HepG2 (cell line): ENCODE measurements around the gene TGFBR1. TPM values are rescaled to one million over a fixed set of nuclear protein-coding genes. Genes with fewer than 3 reads are reported as not detected.

Experiments used
- ATAC-seq: fragments of 200-7000 bp; cut with Tn5 transposase; 3 replicates; pipeline ENCODE4 v1.9.1; 2020; ENCODE audit warnings: mild to moderate bottlenecking, moderate library complexity
- BruUV-seq: library from RNA; stranded (reverse); fragments of 400-500 nt; replicated peaks from 2 replicates; lab custom pipeline; 2021; lab: Mats Ljungman, UMichigan
- CTCF ChIA-PET: fragments of 300-600 bp; formaldehyde crosslinking; extraction: SDS; loops from one replicate; lab custom pipeline; 2021; ENCODE audit warnings: low total read pairs, inconsistent platforms, low intra/inter-chr PET ratio; lab: Yijun Ruan, JAX
- POLR2A ChIA-PET: fragments of 350-600 bp; sonication (Branson Sonifier 250); formaldehyde crosslinking; loops from one replicate; lab custom pipeline; 2020; ENCODE audit warnings: antibody characterized with exemption, inconsistent platforms; lab: Yijun Ruan, JAX
- DNase-seq: peaks from one replicate; pipeline ENCODE4 v3.0.0-alpha.2; 2015; ENCODE audit warnings: low spot score
- FAIRE-seq: peaks from 3 replicates; lab custom pipeline; 2011; peaks lifted over from hg19 to GRCh38; lab: Jason Lieb, UNC
- H2AFZ ChIP-seq: one replicate; pipeline ENCODE4 v1.6.1; 2011; ENCODE audit warnings: low read length, inconsistent platforms
- H3K27ac ChIP-seq: fragments of 300-600 bp; 3 replicates; pipeline ENCODE4 v1.8.0; 2011; ENCODE audit warnings: mixed run types, mild to moderate bottlenecking, mixed read lengths, low read length, inconsistent platforms; ENCODE audit not compliant: insufficient read depth; ENCODE audit errors: extremely low read length
- H3K27me3 ChIP-seq, 2 experiments: fragments of 200-600 bp in 1 of 2; 2 replicates in 1 of 2; 3 replicates in 1 of 2; pipeline versions ENCODE4 v1.6.0 to v1.8.0; 2011; ENCODE audit warnings: low read length in 2 of 2, mild to moderate bottlenecking in 2 of 2, moderate library complexity in 2 of 2, inconsistent platforms in 1 of 2; ENCODE audit not compliant: insufficient read depth in 2 of 2, control insufficient read depth in 1 of 2
- H3K36me3 ChIP-seq, 2 experiments: fragments of 200-600 bp in 1 of 2; replicated peaks in 1 of 2; 2 replicates in 1 of 2; 3 replicates in 1 of 2; pipeline versions ENCODE4 v1.5.1 to v1.8.0; 2011; ENCODE audit warnings: low read length in 2 of 2, inconsistent platforms in 1 of 2; ENCODE audit not compliant: insufficient read depth in 2 of 2, control insufficient read depth in 1 of 2
- H3K4me1 ChIP-seq: 2 replicates; pipeline ENCODE4 v1.5.1; 2012; ENCODE audit warnings: low read length, inconsistent platforms; ENCODE audit not compliant: insufficient read depth
- H3K4me2 ChIP-seq: 2 replicates; pipeline ENCODE4 v1.6.0; 2011; ENCODE audit warnings: low read depth, low read length, inconsistent platforms
- H3K4me3 ChIP-seq, 3 experiments: fragments of 200-600 bp in 1 of 3; sonication (generic), shearing (Covaris generic) in 1 of 3; replicated peaks in 1 of 3; 2 replicates each; pipeline ENCODE4 v1.5.1; 2011 to 2016; ENCODE audit warnings: low read length in 3 of 3, inconsistent platforms in 2 of 3, low read depth in 2 of 3, mild to moderate bottlenecking in 2 of 3, control low read depth in 1 of 3, mixed read lengths in 1 of 3; ENCODE audit not compliant: insufficient read depth in 1 of 3
- H3K79me2 ChIP-seq: one replicate; pipeline ENCODE4 v1.6.1; 2011; ENCODE audit warnings: low read length, inconsistent platforms; ENCODE audit not compliant: insufficient read depth
- H3K9ac ChIP-seq: 2 replicates; pipeline ENCODE4 v1.6.0; 2011; ENCODE audit warnings: mild to moderate bottlenecking, low read depth, low read length, inconsistent platforms; ENCODE audit not compliant: insufficient read depth
- H3K9me3 ChIP-seq: 2 replicates; pipeline ENCODE4 v1.5.1; 2012; ENCODE audit warnings: mild to moderate bottlenecking, low read length
- H4K20me1 ChIP-seq: 2 replicates; pipeline ENCODE4 v1.6.0; 2011; ENCODE audit warnings: inconsistent platforms, mild to moderate bottlenecking, low read length, moderate library complexity; ENCODE audit not compliant: insufficient read depth
- CHCHD3 ChIP-seq: sonication (generic); formaldehyde crosslinking; IDR thresholded peaks from 2 replicates; pipeline ENCODE4 v1.8.0; 2022; ENCODE audit warnings: mild to moderate bottlenecking, missing genetic modification reagents, moderate library complexity
- DDIT3 ChIP-seq: sonication (generic); formaldehyde crosslinking; IDR thresholded peaks from 2 replicates; pipeline ENCODE4 v1.4.0; 2020; ENCODE audit warnings: mild to moderate bottlenecking, missing genetic modification reagents
- HMGXB3 ChIP-seq: sonication (generic); formaldehyde crosslinking; IDR thresholded peaks from 2 replicates; pipeline ENCODE4 v1.4.0; 2020; ENCODE audit warnings: missing genetic modification reagents, borderline replicate concordance
- POLR2AphosphoS5 ChIP-seq: IDR thresholded peaks from 2 replicates; pipeline ENCODE4 v1.6.1; 2012; ENCODE audit warnings: low read depth, low read length
- RFX3 ChIP-seq: IDR thresholded peaks from 2 replicates; pipeline ENCODE4 v1.6.1; 2016; ENCODE audit warnings: missing biosample characterization, missing genetic modification reagents
- YEATS4 ChIP-seq: sonication (generic); formaldehyde crosslinking; IDR thresholded peaks from 2 replicates; pipeline ENCODE4 v1.4.0; 2020; ENCODE audit warnings: missing genetic modification reagents, borderline replicate concordance
- ZFP36L1 ChIP-seq: sonication (generic); formaldehyde crosslinking; IDR thresholded peaks from 2 replicates; pipeline ENCODE4 v1.8.0; 2022; ENCODE audit warnings: mild to moderate bottlenecking, missing genetic modification reagents, moderate library complexity
- ZFX ChIP-seq: sonication (generic); formaldehyde crosslinking; IDR thresholded peaks from 2 replicates; pipeline ENCODE4 v1.4.0; 2020; ENCODE audit warnings: mild to moderate bottlenecking, low read depth, missing genetic modification reagents, moderate library complexity
- ZNF296 ChIP-seq: sonication (generic); formaldehyde crosslinking; conservative IDR thresholded peaks from 2 replicates; pipeline ENCODE4 v1.5.0; 2020; ENCODE audit warnings: mild to moderate bottlenecking, missing genetic modification reagents
- ZNF776 ChIP-seq: sonication (generic); formaldehyde crosslinking; IDR thresholded peaks from 2 replicates; pipeline ENCODE4 v1.4.0; 2020; ENCODE audit warnings: mild to moderate bottlenecking, missing genetic modification reagents
- ZSCAN12 ChIP-seq: sonication (generic); formaldehyde crosslinking; IDR thresholded peaks from 2 replicates; pipeline ENCODE4 v1.9.0; 2021; ENCODE audit warnings: mild to moderate bottlenecking, missing genetic modification reagents
- WGBS: methylation state at CpG from one replicate; pipeline ENCODE4 v1.1.6; 2017; ENCODE audit warnings: low lambda C conversion rate; 5-methylcytosine and 5-hydroxymethylcytosine counted together
- in situ Hi-C: cut with HindIII; loops from 2 replicates; pipeline ENCODE4 v1.10.0; 2017; ENCODE audit warnings: low pct_unique_long_range_greater_than_20kb; ENCODE audit not compliant: extremely low pct_ligation_motif_present
- intact Hi-C: fragments of 100-400 bp; cut with micrococcal nuclease; formaldehyde crosslinking; loops from one replicate; pipeline ENCODE4 v1.10.0; 2022; ENCODE audit not compliant: unreplicated experiment
- polyA plus RNA-seq, 8 experiments: library from polyadenylated mRNA; depleted of rRNA in 3 of 8; stranded (reverse) in 7 of 8; unstranded in 1 of 8; fragments of >200 nt; fragmentation: Illumina TruSeq in 4 of 8; extraction: Trizol in 4 of 8; gene quantifications; 2 replicates each; pipeline versions ENCODE4 v1.2.1 to v1.2.3, GENCODE V29; 2011 to 2016; ENCODE audit warnings: low read depth in 4 of 8, missing spikeins in 1 of 8, mixed read lengths in 1 of 8; ENCODE audit not compliant: insufficient read depth in 1 of 8
- total RNA-seq, 5 experiments: library from RNA; depleted of rRNA; stranded (reverse); fragments of >200 nt; fragmentation: Illumina TruSeq; extraction: Trizol; gene quantifications; 2 replicates each; pipeline ENCODE4 v1.2.3, GENCODE V29; 2016; ENCODE audit warnings: low read depth in 1 of 5
- TF ChIP-seq, protein P1 (sequence below): IDR thresholded peaks from 2 replicates; pipeline ENCODE4 v1.6.1; 2016; ENCODE audit warnings: low read depth, control low read depth
- TF ChIP-seq, protein P2 (sequence below): sonication (generic); formaldehyde crosslinking; IDR thresholded peaks from 2 replicates; pipeline ENCODE4 v1.4.0; 2020; ENCODE audit warnings: mild to moderate bottlenecking, missing genetic modification reagents

Gene TGFBR1
- total and polyA plus RNA-seq, 2 of the 13 experiments (the other 11 are each of a cell fraction or from before 2014, with no cell fraction given): 16.8 to 23.9 TPM

DNA sequence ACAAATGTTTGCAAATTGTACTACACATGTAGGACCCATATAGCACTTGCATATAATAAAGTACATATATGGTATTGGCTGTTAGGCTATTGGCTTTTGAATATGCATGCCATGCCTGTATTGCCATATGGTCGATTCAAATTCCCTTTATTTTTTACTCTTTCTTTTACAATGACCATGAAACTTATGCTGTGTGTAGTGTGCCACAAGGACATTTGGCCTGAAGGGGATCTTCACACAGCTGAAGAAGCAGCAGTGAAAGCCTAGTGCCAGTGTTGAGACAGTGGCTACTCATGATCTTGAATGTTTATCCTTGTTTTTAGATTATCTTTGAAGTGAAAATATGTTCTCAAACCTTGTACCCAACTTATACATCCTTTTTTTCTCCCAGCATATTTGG is 20.5 kb downstream of the TGFBR1 start (continued):
- TF ChIP-seq, protein P1, sequence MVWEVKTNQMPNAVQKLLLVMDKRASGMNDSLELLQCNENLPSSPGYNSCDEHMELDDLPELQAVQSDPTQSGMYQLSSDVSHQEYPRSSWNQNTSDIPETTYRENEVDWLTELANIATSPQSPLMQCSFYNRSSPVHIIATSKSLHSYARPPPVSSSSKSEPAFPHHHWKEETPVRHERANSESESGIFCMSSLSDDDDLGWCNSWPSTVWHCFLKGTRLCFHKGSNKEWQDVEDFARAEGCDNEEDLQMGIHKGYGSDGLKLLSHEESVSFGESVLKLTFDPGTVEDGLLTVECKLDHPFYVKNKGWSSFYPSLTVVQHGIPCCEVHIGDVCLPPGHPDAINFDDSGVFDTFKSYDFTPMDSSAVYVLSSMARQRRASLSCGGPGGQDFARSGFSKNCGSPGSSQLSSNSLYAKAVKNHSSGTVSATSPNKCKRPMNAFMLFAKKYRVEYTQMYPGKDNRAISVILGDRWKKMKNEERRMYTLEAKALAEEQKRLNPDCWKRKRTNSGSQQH (CRISPR knock-in tag): no peak

DNA sequence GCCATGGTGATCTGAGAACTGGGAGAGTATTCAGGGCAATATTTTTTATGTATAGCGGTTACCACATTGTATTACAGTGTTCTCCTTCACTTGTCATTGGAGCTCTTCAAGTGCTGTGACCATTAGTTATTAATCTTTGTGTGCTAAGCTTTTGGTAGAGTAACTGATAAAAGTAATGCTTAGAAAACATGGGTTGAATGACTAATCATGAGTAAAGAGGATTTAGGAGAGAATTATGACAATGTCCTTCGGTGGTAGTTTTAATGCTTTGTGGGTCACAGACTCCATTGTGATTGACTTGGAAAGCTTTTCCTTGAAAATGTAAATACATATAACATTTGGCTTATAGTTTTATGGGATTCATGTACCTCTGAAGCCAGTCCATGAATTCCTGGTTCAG is 21.4 kb downstream of the TGFBR1 start:
- ATAC-seq: no peak
- Histone ChIP-seq H3K79me2 (peaks cover 3% of the 10 kb centered on the region), H4K20me1 (no peaks in the 10 kb centered on the region), H3K36me3 (no peaks in the 10 kb centered on the region), H3K4me3 (no peak overlapping the region), H2AFZ (no peak overlapping the region), H3K27ac (no peak overlapping the region), H3K9ac (no peak overlapping the region), H3K9me3 (no peaks in the 10 kb centered on the region), H3K27me3 (no peaks in the 10 kb centered on the region), H3K4me2 (no peak overlapping the region), H3K4me1 (no peaks in the 10 kb centered on the region)
- intact Hi-C loops (no loop called here), in situ Hi-C loops (no loop called here)
- TF ChIP-seq ZNF776 (no peak), ZNF296 (no peak), CHCHD3 (CRISPR knock-in tag) (no peak), ZFX (no peak), YEATS4 (CRISPR knock-in tag) (no peak), POLR2AphosphoS5 (no peak), RFX3 (CRISPR knock-in tag) (no peak), ZFP36L1 (CRISPR knock-in tag) (no peak), DDIT3 (CRISPR knock-in tag) (no peak), ZSCAN12 (CRISPR knock-in tag) (no peak), HMGXB3 (CRISPR knock-in tag) (no peak)
- TF ChIP-seq, protein P2, sequence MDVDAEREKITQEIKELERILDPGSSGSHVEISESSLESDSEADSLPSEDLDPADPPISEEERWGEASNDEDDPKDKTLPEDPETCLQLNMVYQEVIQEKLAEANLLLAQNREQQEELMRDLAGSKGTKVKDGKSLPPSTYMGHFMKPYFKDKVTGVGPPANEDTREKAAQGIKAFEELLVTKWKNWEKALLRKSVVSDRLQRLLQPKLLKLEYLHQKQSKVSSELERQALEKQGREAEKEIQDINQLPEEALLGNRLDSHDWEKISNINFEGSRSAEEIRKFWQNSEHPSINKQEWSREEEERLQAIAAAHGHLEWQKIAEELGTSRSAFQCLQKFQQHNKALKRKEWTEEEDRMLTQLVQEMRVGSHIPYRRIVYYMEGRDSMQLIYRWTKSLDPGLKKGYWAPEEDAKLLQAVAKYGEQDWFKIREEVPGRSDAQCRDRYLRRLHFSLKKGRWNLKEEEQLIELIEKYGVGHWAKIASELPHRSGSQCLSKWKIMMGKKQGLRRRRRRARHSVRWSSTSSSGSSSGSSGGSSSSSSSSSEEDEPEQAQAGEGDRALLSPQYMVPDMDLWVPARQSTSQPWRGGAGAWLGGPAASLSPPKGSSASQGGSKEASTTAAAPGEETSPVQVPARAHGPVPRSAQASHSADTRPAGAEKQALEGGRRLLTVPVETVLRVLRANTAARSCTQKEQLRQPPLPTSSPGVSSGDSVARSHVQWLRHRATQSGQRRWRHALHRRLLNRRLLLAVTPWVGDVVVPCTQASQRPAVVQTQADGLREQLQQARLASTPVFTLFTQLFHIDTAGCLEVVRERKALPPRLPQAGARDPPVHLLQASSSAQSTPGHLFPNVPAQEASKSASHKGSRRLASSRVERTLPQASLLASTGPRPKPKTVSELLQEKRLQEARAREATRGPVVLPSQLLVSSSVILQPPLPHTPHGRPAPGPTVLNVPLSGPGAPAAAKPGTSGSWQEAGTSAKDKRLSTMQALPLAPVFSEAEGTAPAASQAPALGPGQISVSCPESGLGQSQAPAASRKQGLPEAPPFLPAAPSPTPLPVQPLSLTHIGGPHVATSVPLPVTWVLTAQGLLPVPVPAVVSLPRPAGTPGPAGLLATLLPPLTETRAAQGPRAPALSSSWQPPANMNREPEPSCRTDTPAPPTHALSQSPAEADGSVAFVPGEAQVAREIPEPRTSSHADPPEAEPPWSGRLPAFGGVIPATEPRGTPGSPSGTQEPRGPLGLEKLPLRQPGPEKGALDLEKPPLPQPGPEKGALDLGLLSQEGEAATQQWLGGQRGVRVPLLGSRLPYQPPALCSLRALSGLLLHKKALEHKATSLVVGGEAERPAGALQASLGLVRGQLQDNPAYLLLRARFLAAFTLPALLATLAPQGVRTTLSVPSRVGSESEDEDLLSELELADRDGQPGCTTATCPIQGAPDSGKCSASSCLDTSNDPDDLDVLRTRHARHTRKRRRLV (CRISPR knock-in tag): no peak
- CTCF ChIA-PET: no interaction called here
- no TSS peak for BruUV-seq
- no peak for DNase-seq
- no peak for FAIRE-seq
- 92% methylated on average over 2 of the region's 2 CpGs for WGBS
- POLR2A ChIA-PET: no interaction called here
